OCI-LY1 (cell line): Measurements from ENCODE around the gene LIMK2.

ENCODE experiments used
- H2AFZ ChIP-seq: fragments of 200-600 bp; sonication (generic), shearing (Covaris generic); 2 replicates; pipeline ENCODE4 v1.6.0; 2014; ENCODE audit warnings: antibody characterized with exemption, mild to moderate bottlenecking, low read length
- H3F3A ChIP-seq: fragments of 200-600 bp; sonication (generic), shearing (Covaris generic); 2 replicates; pipeline ENCODE4 v1.6.0; 2014; ENCODE audit warnings: mild to moderate bottlenecking, antibody characterized with exemption, low read length, moderate library complexity; ENCODE audit not compliant: insufficient read depth
- H3K27ac ChIP-seq: fragments of 200-600 bp; sonication (generic); 2 replicates; pipeline ENCODE4 v1.5.1; 2014; ENCODE audit warnings: low read length, mixed run types, mild to moderate bottlenecking, low read depth; ENCODE audit not compliant: poor library complexity, severe bottlenecking
- H3K27me3 ChIP-seq: fragments of 200-600 bp; sonication (generic); 2 replicates; pipeline ENCODE4 v1.6.0; 2014; ENCODE audit warnings: antibody characterized with exemption, mild to moderate bottlenecking, low read length, moderate library complexity; ENCODE audit not compliant: insufficient read depth
- H3K36me3 ChIP-seq: fragments of 200-600 bp; sonication (generic); 2 replicates; pipeline ENCODE4 v1.6.1; 2014; ENCODE audit warnings: mild to moderate bottlenecking, antibody characterized with exemption, low read length, moderate library complexity, mixed read lengths; ENCODE audit not compliant: insufficient read depth
- H3K4me1 ChIP-seq: fragments of 200-600 bp; sonication (generic); 2 replicates; pipeline ENCODE4 v1.5.1; 2014; ENCODE audit warnings: mild to moderate bottlenecking, low read length, moderate library complexity; ENCODE audit not compliant: insufficient read depth, severe bottlenecking
- H3K4me2 ChIP-seq: fragments of 200-600 bp; sonication (generic), shearing (Covaris generic); 2 replicates; pipeline ENCODE4 v1.6.1; 2014; ENCODE audit warnings: low read length
- H3K4me3 ChIP-seq: fragments of 200-600 bp; sonication (generic); 2 replicates; pipeline ENCODE4 v1.5.1; 2014; ENCODE audit warnings: low read length, low read depth, mild to moderate bottlenecking, mixed read lengths; ENCODE audit not compliant: poor library complexity, severe bottlenecking
- H3K79me2 ChIP-seq: fragments of 200-600 bp; shearing (Covaris generic); 2 replicates; pipeline ENCODE4 v1.6.1; 2016; ENCODE audit warnings: mixed run types, low read length, mixed read lengths; ENCODE audit not compliant: insufficient read depth
- H3K9ac ChIP-seq: fragments of 200-600 bp; sonication (generic), shearing (Covaris generic); 2 replicates; pipeline ENCODE4 v1.6.1; 2014; ENCODE audit warnings: mild to moderate bottlenecking, low read length, mixed read lengths
- H3K9me2 ChIP-seq: fragments of 200-600 bp; sonication (generic), shearing (Covaris generic); 2 replicates; pipeline ENCODE4 v1.6.1; 2014; ENCODE audit warnings: low read depth, mild to moderate bottlenecking, low read length, mixed read lengths
- H3K9me3 ChIP-seq: fragments of 200-600 bp; shearing (Covaris generic); 2 replicates; pipeline ENCODE4 v1.6.1; 2014; ENCODE audit warnings: low read length, mixed read lengths
- H4K20me1 ChIP-seq: fragments of 200-600 bp; sonication (generic), shearing (Covaris generic); 2 replicates; pipeline ENCODE4 v1.6.0; 2016; ENCODE audit warnings: mild to moderate bottlenecking, low read length; ENCODE audit not compliant: insufficient read depth
- EZH2 ChIP-seq: fragments of 200-600 bp; sonication (generic), shearing (Covaris generic); IDR thresholded peaks from 2 replicates; pipeline ENCODE4 v1.8.0; 2017; ENCODE audit warnings: borderline replicate concordance, mixed run types, mild to moderate bottlenecking, antibody characterized with exemption, low read length, moderate library complexity, mixed read lengths
- TF ChIP-seq, protein P1 (sequence below): fragments of 200-600 bp; sonication (generic), shearing (Covaris generic); IDR thresholded peaks from 2 replicates; pipeline ENCODE4 v1.5.1; 2017; ENCODE audit warnings: mild to moderate bottlenecking, antibody characterized with exemption, low read length, moderate library complexity, mixed read lengths

Gene LIMK2

DNA sequence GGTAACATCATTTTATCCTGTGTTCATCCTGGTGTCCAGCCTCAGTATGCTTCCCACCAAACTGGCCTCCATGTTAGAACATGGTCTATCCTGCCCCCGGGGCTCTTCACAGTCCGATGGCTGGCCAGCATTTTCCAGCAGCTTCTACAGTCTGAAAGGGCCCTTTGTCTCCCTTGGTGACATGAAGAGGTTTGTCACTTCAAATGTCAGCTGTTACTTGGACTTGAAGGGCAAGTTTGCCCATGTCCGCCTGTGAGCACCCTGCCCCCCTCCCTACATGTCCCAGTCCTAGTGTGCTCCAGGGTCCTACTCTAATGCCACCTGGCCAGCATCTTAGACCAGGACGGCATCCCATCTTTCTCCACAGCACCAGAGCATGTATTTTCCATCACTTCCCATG is 109.3 kb downstream of the LIMK2 start:
- H3K4me2 ChIP-seq = no peak overlapping the region
- no peak for TF ChIP-seq EZH2
- TF ChIP-seq, protein P1, sequence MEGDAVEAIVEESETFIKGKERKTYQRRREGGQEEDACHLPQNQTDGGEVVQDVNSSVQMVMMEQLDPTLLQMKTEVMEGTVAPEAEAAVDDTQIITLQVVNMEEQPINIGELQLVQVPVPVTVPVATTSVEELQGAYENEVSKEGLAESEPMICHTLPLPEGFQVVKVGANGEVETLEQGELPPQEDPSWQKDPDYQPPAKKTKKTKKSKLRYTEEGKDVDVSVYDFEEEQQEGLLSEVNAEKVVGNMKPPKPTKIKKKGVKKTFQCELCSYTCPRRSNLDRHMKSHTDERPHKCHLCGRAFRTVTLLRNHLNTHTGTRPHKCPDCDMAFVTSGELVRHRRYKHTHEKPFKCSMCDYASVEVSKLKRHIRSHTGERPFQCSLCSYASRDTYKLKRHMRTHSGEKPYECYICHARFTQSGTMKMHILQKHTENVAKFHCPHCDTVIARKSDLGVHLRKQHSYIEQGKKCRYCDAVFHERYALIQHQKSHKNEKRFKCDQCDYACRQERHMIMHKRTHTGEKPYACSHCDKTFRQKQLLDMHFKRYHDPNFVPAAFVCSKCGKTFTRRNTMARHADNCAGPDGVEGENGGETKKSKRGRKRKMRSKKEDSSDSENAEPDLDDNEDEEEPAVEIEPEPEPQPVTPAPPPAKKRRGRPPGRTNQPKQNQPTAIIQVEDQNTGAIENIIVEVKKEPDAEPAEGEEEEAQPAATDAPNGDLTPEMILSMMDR = no peak
- H3K27ac ChIP-seq = no peak overlapping the region
- H4K20me1 ChIP-seq = no peaks in the 10 kb centered on the region
- H3K4me3 ChIP-seq = no peak overlapping the region
- H3K9me2 ChIP-seq = no peaks in the 10 kb centered on the region
- no peaks in the 10 kb centered on the region for H3K27me3 ChIP-seq
- H3K36me3 ChIP-seq = peaks cover 38% of the 10 kb centered on the region
- H3K9ac ChIP-seq = no peak overlapping the region
- H2AFZ ChIP-seq = no peak overlapping the region
- no peaks in the 10 kb centered on the region for H3K4me1 ChIP-seq
- H3K9me3 ChIP-seq = no peaks in the 10 kb centered on the region
- no peaks in the 10 kb centered on the region for H3F3A ChIP-seq
- no peaks in the 10 kb centered on the region for H3K79me2 ChIP-seq

DNA sequence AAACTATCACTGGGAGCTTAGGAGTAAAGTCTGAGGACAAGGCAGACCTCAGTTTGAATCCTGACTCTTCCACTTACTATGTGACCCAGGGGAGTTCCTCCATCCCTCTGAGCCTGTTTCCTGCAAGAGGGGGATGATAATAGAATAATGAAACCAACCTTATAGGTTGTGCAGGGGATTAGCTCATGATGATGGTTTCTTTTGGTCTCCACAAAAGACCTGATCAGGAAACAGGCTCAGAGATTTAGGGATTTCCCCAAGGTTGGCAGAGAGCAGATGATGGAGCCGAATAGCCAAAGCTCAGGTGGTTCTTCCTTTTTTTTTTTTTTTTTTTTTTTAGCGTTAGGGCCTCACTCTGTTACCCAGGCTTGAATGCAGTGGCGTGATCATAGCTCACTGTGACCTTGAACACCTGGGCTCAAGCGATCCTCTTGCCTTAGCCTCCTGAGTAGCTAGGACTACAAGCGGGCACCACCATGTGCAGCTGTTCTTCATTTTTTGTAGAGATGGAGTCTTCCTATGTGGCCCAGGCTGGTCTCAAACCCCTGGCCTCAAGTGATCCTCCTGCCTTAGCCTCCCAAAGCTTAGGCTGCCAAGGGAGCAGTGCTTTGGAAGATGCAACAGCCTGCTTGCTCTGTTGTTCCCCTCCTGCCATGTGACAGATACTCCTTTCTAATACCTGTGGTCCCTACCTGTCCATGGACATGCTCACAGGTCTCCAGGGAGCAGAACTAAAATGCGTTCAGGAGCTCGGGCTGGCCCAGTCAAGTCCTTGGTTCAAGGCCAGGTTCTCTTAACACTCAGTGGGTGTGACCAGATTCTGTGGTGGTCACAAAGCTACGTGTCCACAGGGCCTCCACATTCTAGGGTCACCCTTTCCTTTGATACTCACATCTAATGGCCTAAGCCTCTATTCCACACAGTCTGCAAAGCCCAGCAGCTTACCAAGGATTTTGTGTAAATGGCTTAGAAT is 111.8 kb downstream of the LIMK2 start:
- no peaks in the 10 kb centered on the region for H3K9me3 ChIP-seq
- H4K20me1 ChIP-seq = no peaks in the 10 kb centered on the region
- no peaks in the 10 kb centered on the region for H3K27me3 ChIP-seq
- H3K9ac ChIP-seq = no peak overlapping the region
- H3K4me1 ChIP-seq = no peaks in the 10 kb centered on the region
- H3K79me2 ChIP-seq = no peaks in the 10 kb centered on the region
- H3K4me2 ChIP-seq = no peak overlapping the region
- no peaks in the 10 kb centered on the region for H3K9me2 ChIP-seq
- TF ChIP-seq, protein P1 = no peak
- TF ChIP-seq EZH2 = no peak
- no peak overlapping the region for H2AFZ ChIP-seq
- no peak overlapping the region for H3K4me3 ChIP-seq
- H3K27ac ChIP-seq = no peak overlapping the region
- H3K36me3 ChIP-seq = peaks cover 63% of the 10 kb centered on the region
- no peaks in the 10 kb centered on the region for H3F3A ChIP-seq

DNA sequence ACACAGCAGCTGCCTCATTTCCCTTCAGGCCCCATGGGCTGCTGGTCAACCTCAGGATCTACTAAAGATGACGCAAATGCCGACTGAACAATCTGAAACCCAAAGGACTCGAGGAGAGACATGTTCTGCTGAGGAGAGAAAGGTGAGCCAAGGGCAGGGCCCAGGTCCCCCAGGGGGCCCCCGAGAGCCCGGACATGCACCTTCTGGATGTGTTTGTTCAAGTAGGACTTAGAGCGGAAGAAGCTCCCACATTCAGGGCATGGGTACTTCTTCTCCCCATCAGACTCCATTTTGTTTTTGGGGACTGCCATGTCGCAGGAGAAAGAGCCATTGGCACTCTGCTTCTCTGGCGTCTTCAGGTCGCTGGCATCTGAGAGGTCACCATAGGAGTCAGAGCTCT is 114.8 kb downstream of the LIMK2 start:
- H2AFZ ChIP-seq = no peak overlapping the region
- no peak overlapping the region for H3K4me3 ChIP-seq
- no peak overlapping the region for H3K4me2 ChIP-seq
- H3K27me3 ChIP-seq = no peaks in the 10 kb centered on the region
- no peaks in the 10 kb centered on the region for H3K9me2 ChIP-seq
- H3K9ac ChIP-seq = no peak overlapping the region
- H3K4me1 ChIP-seq = no peaks in the 10 kb centered on the region
- H3K79me2 ChIP-seq = no peaks in the 10 kb centered on the region
- TF ChIP-seq, protein P1 = no peak
- TF ChIP-seq EZH2 = no peak
- H3K27ac ChIP-seq = no peak overlapping the region
- no peaks in the 10 kb centered on the region for H3K9me3 ChIP-seq
- no peaks in the 10 kb centered on the region for H4K20me1 ChIP-seq
- no peaks in the 10 kb centered on the region for H3F3A ChIP-seq
- peaks cover 87% of the 10 kb centered on the region for H3K36me3 ChIP-seq
